HCT116 (cell line): ENCODE data around the gene PIK3CD.

Experiments
- ATF3 ChIP-seq: IDR thresholded peaks from 2 replicates; pipeline ENCODE4 v1.6.1; 2012
- CEBPB ChIP-seq: IDR thresholded peaks from 2 replicates; pipeline ENCODE4 v1.6.1; 2012; ENCODE audit warnings: low read depth
- CTCF ChIP-seq, 3 experiments: fragments of 200-600 bp in 1 of 3; sonication (generic) in 1 of 3; IDR thresholded peaks in 2 of 3; conservative IDR thresholded peaks in 1 of 3; 2 replicates each; pipeline ENCODE4 v1.5.1; 2012 to 2017; ENCODE audit warnings: low read depth in 2 of 3, low read length in 2 of 3, antibody characterized with exemption in 1 of 3, borderline replicate concordance in 1 of 3, control low read depth in 1 of 3, mild to moderate bottlenecking in 1 of 3, mixed read lengths in 1 of 3, mixed run types in 1 of 3, moderate library complexity in 1 of 3; ENCODE audit not compliant: insufficient read depth in 1 of 3
- EZH2 ChIP-seq: fragments of 200-600 bp; sonication (generic); IDR thresholded peaks from 2 replicates; pipeline ENCODE4 v1.6.1; 2017; ENCODE audit warnings: antibody characterized with exemption, mixed run types
- JUND ChIP-seq: IDR thresholded peaks from 2 replicates; pipeline ENCODE4 v1.6.1; 2012
- POLR2A ChIP-seq: IDR thresholded peaks from 2 replicates; pipeline ENCODE4 v1.7.0; 2011; ENCODE audit warnings: borderline replicate concordance; ENCODE audit not compliant: insufficient read depth, insufficient read length; ENCODE audit errors: extremely low read depth
- POLR2AphosphoS5 ChIP-seq: IDR thresholded peaks from 2 replicates; pipeline ENCODE4 v1.6.1; 2011; ENCODE audit warnings: mild to moderate bottlenecking, low read depth, low read length, moderate library complexity
- RAD21 ChIP-seq: IDR thresholded peaks from 2 replicates; pipeline ENCODE4 v1.6.1; 2012; ENCODE audit warnings: low read depth, mild to moderate bottlenecking
- SP1 ChIP-seq: IDR thresholded peaks from 2 replicates; pipeline ENCODE4 v1.6.1; 2012; ENCODE audit warnings: low read depth
- YY1 ChIP-seq: IDR thresholded peaks from 2 replicates; pipeline ENCODE4 v1.6.1; 2011; ENCODE audit warnings: low read length, low read depth, moderate library complexity, mild to moderate bottlenecking; ENCODE audit not compliant: insufficient replicate concordance; ENCODE audit errors: extremely low read depth
- TF ChIP-seq, protein P1 (sequence below): IDR thresholded peaks from 2 replicates; pipeline ENCODE4 v1.6.1; 2012; ENCODE audit warnings: low read depth

GRCh38 chr1:9699361-9699760 is 47.8 kb downstream of the PIK3CD start:
- TF ChIP-seq CTCF (IDR thresholded peaks at IDR 0.05 in 2 of 3, conservative IDR thresholded peaks at IDR 0.05 in 1 of 3; ENCODE audit: borderline replicate concordance in 1 of 3, insufficient read depth in 1 of 3, low read depth in 2 of 3, low read length in 2 of 3): no peak
- no peak for TF ChIP-seq JUND
- no peak for TF ChIP-seq POLR2AphosphoS5
- no peak for TF ChIP-seq RAD21
- TF ChIP-seq POLR2A: no peak
- no peak for TF ChIP-seq ATF3
- no peak for TF ChIP-seq SP1
- TF ChIP-seq EZH2: no peak
- TF ChIP-seq, protein P1, sequence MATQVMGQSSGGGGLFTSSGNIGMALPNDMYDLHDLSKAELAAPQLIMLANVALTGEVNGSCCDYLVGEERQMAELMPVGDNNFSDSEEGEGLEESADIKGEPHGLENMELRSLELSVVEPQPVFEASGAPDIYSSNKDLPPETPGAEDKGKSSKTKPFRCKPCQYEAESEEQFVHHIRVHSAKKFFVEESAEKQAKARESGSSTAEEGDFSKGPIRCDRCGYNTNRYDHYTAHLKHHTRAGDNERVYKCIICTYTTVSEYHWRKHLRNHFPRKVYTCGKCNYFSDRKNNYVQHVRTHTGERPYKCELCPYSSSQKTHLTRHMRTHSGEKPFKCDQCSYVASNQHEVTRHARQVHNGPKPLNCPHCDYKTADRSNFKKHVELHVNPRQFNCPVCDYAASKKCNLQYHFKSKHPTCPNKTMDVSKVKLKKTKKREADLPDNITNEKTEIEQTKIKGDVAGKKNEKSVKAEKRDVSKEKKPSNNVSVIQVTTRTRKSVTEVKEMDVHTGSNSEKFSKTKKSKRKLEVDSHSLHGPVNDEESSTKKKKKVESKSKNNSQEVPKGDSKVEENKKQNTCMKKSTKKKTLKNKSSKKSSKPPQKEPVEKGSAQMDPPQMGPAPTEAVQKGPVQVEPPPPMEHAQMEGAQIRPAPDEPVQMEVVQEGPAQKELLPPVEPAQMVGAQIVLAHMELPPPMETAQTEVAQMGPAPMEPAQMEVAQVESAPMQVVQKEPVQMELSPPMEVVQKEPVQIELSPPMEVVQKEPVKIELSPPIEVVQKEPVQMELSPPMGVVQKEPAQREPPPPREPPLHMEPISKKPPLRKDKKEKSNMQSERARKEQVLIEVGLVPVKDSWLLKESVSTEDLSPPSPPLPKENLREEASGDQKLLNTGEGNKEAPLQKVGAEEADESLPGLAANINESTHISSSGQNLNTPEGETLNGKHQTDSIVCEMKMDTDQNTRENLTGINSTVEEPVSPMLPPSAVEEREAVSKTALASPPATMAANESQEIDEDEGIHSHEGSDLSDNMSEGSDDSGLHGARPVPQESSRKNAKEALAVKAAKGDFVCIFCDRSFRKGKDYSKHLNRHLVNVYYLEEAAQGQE: no peak
- no peak for TF ChIP-seq YY1
- no peak for TF ChIP-seq CEBPB
